Cardiac septum (tissue), 1 donor: Measurements from ENCODE around the gene CBLC. TPM values are rescaled to one million over a fixed set of nuclear protein-coding genes. Genes with fewer than 3 reads are reported as not detected.
A peak's percentile ranks its signal among the peaks of the same experiment; 100 is the strongest.
"Not testable (repeated sequence)": the region's sequence is repeated elsewhere in the genome, so short reads cannot be mapped to it uniquely, and the experiment has no call there.

Source experiments
- DNase-seq: peaks from one replicate; pipeline ENCODE4 v3.0.0-alpha.2; 2020; ENCODE audit warnings: low spot score
- intact Hi-C: fragments of 100-400 bp; cut with DNase I; formaldehyde crosslinking; loops from one replicate; pipeline ENCODE4 v1.14.0; 2022
- total RNA-seq: library from RNA; stranded (reverse); fragmentation: NEBNext Ultra II Directional; extraction: Animal tissue kit (Norgen Biotek cat#: 25700); gene quantifications from one replicate; pipeline ENCODE4 v1.2.1, GENCODE V29; 2021
- donor health status: DM: no; HTN: no; CAD: no.

CBLC gene
- total RNA-seq, 1 donor from 2014 or later: not detected

DNA sequence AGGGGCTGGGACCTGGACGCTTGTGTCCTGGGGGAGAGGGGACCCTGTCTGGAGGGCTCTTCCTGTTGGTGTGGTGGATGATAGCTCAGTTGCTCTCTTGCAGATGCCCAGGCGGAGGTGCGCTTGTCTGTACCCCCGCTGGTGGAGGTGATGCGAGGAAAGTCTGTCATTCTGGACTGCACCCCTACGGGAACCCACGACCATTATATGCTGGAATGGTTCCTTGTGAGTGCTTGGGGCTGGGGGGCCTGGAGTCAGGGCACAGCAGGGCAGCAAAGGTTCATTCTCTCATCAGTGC, 33.4 kb downstream of the CBLC start:
- intact Hi-C loops: no loop called here
- no peak for DNase-seq

DNA sequence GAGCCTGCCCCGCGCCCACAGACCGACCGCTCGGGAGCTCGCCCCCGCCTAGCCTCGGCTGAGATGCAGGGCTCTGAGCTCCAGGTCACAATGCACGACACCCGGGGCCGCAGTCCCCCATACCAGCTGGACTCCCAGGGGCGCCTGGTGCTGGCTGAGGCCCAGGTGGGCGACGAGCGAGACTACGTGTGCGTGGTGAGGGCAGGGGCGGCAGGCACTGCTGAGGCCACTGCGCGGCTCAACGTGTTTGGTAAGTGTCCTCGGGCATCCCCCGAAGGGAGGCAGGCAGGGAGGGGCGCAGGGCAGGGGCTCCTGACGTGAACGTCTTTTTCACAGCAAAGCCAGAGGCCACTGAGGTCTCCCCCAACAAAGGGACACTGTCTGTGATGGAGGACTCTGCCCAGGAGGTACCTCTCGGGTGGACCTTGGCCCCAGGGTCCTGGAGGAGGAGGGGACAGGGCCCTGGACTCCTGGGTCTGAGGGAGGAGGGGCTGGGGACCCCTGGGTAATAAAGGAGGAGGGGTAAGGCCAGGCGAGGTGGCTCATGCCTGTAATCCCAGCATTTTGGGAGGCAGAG, 34.5 kb downstream of the CBLC start:
- intact Hi-C loops: no loop called here
- no peak for DNase-seq

DNA sequence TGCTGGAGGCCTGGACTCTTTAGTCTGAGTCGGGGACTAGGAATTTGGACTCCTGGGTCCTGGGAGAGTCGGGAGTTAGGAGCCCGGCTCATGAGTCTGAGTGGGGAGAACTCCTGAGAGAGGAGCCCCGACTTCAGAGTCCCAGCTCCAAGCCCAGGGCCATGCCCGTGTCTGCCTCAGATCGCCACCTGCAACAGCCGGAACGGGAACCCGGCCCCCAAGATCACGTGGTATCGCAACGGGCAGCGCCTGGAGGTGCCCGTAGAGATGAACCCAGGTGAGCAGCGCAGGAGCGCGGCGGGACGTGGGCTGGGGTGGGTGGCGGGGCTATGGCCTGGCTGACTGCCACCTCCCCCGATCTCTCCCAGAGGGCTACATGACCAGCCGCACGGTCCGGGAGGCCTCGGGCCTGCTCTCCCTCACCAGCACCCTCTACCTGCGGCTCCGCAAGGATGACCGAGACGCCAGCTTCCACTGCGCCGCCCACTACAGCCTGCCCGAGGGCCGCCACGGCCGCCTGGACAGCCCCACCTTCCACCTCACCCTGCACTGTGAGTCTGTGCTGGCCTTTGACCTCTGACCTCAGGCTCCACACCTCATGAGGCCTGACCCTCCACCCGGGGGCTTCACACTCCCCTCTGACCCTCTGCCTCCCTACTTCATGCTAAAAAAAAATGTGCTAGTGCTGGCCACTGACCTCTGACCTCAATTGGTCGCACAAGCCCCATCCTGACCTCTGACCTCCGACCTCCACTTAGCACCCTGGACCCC, 35.6 kb downstream of the CBLC start:
- intact Hi-C loops: no loop called here
- no peak for DNase-seq

DNA sequence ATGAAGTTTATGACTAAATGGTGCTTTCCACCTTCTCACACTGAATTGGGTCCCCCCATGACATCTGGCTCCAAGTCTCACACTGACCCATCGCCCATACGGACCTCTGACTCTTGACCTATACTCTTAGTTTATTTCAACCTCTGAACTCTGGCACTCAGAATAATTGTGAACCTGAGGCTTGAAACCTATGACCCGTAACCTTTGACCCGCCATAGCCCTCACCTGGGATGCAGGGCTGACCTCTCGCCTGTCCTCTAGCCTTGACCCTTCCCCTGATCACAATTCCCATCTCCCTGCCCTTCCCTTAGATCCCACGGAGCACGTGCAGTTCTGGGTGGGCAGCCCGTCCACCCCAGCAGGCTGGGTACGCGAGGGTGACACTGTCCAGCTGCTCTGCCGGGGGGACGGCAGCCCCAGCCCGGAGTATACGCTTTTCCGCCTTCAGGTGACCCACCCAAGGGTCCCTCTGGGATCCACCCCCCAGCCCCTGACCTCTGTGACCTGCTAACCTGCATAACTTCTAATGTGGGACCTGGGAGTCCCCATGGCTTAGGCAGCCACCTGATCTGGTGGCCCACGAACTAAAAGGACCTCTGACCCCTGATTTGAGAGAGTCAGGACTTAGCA, 36.3 kb downstream of the CBLC start:
- intact Hi-C loops: no loop called here
- DNase-seq: no peak

DNA sequence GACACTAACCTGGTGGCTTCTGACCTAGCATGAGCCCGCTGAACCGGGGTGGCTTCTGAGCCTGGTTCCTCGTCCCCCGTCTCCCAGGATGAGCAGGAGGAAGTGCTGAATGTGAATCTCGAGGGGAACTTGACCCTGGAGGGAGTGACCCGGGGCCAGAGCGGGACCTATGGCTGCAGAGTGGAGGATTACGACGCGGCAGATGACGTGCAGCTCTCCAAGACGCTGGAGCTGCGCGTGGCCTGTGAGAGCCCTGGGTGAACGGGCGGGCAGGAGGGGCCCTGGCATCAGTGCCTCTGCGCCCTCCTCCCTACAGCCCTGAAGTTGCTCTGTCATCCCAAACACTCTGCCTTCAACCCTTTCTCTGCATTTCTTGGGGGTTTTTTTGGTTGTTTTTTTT, 36.8 kb downstream of the CBLC start:
- DNase-seq: no peak

DNA sequence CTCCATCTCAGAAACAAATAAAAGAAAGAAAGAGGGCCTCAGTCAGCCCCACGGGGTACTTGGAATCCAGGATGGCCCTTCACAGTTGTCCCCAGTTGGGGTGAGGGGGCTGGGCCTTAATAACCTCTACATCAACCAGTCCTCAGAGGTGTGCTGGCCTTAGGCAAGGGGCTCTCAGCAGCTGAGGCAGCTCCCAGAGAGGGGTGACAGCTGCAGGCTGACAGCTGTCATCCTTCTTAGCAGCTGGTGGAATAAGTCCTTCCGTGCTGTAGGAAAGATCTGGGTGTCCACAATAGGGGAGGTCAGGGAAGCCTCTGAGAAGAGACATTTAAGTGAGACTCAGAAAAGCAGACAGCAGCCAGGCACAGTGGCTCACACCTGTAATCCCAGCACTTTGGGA, 38.6 kb downstream of the CBLC start:
- DNase-seq: no peak
- intact Hi-C loops: no loop called here

More for the DNA sequence above, 36.8 kb downstream of the CBLC start:
- intact Hi-C loops: no loop called here

DNA sequence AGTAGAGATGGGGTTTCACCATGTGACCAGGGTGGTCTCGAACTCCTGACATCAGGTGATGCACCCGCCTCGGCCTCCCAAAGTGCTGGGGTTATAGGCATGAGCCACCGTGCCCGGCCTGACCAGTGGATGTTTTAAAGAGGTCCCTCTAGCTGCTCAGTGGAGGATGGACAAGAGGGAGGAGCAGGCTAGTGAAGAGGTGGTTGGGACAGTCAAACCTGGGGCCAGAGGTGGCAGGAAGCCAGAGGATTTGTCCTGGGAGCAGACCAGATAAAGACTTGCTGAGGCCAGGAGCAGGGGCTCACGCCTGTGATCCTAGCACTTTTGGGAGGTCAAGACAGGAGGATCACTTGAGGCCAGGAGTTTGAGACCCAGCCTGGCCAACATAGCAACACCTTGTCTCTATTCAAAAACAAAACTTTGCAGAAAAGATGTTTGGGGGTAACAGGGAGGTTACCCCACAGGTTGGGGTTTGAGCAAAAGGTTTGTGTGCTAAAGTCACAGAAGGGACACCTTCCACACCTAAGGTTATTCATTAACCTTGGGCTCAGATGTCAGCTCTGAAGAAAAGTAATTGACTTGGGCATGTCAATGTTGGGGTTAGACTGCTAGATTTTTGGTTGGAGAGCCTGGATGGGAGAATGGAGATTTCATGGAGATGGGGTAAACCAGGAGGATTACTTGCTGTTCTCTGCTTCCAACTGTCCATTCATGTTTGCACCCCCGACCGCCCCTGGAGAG, 40.2 kb downstream of the CBLC start:
- intact Hi-C loops: no loop called here
- DNase-seq: no peak

DNA sequence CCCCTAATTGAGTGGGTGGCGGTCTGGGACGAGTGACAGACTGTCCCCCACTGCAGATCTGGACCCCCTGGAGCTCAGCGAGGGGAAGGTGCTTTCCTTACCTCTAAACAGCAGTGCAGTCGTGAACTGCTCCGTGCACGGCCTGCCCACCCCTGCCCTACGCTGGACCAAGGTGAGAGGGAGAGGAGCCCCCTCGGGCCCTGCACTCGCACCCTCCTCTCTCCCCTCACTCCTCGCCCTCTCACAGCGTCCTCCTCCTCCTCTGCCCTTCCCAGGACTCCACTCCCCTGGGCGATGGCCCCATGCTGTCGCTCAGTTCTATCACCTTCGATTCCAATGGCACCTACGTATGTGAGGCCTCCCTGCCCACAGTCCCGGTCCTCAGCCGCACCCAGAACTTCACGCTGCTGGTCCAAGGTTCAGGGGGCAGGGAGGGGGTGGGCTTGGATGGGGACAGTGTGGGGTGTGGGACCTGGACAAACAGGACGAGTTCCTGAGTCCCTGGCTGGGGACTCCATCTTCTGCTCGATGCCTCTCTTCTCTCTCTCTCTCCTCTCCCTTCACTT, 40.9 kb downstream of the CBLC start:
- intact Hi-C loops: no loop called here
- DNase-seq: no peak

DNA sequence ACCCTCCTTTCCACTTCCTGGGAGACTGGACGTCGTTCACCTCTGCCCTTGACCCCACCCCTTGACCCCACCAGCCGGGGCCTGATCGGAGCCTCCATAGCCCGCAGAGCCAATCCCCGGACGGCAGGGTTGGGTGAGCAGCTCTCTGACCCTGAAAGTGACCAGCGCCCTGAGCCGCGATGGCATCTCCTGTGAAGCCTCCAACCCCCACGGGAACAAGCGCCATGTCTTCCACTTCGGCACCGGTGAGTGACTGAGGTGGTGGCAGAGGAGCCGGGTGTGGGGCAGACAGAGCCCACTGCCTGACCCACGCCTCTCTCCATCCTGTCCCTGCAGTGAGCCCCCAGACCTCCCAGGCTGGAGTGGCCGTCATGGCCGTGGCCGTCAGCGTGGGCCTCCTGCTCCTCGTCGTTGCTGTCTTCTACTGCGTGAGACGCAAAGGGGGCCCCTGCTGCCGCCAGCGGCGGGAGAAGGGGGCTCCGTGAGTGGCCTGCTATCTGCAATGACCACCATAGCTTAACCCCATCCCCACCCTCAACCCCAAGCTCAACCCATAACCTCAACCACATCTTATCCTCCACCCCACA, 41.6 kb downstream of the CBLC start:
- DNase-seq: no peak
- intact Hi-C loops: no loop called here

DNA sequence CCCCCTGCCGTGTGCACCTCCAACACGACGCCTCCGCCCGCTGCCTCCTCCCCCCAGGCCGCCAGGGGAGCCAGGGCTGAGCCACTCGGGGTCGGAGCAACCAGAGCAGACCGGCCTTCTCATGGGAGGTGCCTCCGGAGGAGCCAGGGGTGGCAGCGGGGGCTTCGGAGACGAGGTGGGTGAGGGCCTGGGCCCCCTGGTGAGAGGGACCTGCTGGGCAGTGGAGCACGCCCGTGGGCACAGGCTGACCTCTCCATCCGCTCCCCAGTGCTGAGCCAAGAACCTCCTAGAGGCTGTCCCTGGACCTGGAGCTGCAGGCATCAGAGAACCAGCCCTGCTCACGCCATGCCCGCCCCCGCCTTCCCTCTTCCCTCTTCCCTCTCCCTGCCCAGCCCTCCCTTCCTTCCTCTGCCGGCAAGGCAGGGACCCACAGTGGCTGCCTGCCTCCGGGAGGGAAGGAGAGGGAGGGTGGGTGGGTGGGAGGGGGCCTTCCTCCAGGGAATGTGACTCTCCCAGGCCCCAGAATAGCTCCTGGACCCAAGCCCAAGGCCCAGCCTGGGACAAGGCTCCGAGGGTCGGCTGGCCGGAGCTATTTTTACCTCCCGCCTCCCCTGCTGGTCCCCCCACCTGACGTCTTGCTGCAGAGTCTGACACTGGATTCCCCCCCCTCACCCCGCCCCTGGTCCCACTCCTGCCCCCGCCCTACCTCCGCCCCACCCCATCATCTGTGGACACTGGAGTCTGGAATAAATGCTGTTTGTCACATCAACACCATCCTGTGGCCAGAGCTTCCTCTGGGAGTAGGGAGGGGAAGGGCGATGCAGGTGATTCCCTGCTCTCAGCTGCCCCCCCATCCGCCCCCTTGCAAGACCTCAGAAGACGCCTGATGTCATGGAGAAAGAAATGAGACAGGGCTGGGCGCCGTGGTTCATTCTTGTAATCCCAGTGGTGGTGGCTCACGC, 43.2 kb downstream of the CBLC start:
- DNase-seq: peak; percentile 89
- intact Hi-C loops: no loop called here

DNA sequence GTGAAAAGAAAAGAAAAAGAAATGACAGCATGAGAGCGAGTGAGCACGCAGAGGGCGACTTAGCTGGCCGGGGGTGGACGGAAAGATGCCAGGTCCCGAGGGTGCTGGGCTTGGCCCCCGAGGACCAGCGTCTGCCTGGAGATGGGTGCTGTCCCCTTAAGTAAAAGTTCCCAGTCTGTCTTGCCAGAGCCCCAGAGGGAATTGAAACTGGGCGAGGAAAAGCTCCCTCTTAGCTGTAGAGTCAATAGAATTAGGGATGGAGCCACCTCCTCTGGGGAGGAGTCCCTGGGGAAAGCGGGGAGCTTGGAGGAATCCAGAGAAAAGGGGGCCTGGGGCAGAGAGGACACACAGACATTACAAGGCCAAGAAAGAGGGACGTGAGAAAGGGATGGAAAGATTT, 44.5 kb downstream of the CBLC start:
- no peak for DNase-seq

DNA sequence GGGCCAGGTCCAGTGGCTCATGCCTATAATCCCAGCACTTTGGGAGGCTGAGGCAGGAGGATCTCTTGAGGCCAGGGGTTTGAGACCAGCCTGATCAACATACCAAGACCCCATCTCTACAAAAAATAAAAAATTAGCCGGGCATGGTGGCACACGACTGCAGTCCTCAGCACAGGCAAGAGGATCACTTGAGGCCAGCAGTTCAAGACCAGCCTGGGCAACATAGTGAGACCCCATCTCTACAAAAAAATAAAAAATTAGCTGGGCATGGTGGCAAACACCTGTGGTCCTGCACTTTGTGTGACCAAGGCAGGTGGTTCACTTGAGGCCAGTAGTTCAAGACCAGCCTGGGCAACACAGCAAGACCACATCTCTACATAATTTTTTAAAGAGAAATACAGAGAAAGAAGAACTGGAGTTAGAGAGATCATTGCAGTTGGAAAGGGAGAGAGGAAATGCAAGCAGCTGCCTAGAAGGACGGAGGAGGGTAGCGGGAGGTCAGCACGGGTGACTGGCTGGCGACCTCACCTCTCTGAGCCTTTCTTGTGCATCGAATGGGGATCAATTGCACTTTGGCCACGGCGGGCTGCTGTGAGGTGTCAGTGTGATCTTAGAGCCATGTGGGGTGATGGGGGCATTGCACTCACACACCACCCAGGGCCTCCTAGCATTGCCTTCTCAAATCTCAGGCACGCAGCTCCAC, 45.1 kb downstream of the CBLC start:
- no peak for DNase-seq

More for the DNA sequence above, 44.5 kb downstream of the CBLC start:
- intact Hi-C loops: no loop called here

DNA sequence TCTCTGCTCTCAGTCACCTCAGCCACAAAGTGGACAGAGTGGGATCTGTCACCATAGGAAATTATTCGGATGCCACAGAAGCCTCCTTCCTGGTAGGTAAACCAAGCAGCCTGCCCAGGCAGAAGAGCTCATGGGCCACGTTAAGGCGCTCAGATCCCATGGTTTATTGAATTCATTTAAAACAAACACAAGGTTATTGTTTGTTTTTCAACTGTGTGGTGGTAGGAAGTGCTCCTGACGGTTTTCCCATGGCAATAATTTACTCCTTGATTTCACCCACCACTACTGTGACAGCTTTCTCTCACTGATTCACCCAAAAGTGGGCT, 45.6 kb downstream of the CBLC start:
- intact Hi-C loops: no loop called here
- DNase-seq: no peak

More for the DNA sequence above, 45.1 kb downstream of the CBLC start:
- intact Hi-C loops: no loop called here

DNA sequence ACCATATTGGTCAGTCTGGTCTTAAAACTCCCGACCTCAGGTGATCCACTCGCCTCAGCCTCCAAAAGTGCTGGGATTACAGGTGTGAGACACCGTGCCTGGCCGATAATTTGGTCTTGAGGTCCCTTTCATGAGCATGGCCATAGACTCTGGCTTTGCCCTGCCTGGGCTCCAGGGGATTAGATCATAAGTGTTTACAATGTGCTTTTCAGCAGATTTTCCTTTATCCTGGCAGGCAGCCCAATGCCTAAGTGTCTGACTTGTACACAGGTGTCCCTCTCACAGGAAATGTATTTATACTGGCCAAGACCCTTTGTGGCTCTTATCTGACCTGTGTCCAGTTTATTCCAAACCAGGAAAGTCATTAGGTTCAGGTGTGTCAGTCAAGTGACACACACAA, 47.1 kb downstream of the CBLC start:
- DNase-seq: no peak
- intact Hi-C loops: no loop called here

DNA sequence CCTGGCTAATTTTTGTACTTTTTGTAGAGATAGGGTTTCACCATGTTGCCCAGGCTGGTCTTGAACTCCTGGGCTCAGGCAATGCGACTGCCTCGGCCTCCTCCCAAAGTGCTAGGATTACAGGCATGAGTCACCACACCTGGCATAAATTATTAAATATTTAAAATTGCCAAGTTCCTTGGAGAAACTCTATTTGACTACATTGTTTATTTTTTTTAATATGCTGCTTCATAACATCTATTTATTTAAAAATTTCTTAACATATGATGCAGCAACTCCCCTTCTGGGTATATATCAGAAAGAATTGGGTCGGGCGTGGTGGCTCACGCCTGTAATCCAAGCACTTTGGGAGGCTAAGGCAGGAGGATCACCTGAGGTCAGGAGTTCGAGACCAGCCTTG, 55.2 kb downstream of the CBLC start:
- intact Hi-C loops, DNase-seq: not testable (repeated sequence)

DNA sequence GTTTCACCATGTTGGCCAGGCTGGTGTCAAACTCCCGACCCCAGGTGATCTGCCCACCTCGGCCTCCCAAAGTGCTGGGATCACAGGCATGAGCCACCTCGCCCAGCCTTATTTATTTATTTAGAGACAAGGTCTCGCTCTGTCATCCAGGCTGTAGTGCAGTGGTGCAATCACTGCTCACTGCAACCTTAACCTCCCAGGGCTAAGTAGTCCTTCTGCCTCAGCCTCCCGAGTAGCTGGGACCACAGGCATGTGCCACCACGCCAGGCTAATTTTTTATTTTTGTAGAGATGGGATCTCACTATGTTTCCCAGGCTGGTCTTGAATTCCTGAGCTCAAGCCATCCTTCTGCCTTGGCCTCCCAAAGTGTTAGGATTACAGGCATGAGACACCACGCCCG, 56.7 kb downstream of the CBLC start:
- intact Hi-C loops, DNase-seq: not testable (repeated sequence)

DNA sequence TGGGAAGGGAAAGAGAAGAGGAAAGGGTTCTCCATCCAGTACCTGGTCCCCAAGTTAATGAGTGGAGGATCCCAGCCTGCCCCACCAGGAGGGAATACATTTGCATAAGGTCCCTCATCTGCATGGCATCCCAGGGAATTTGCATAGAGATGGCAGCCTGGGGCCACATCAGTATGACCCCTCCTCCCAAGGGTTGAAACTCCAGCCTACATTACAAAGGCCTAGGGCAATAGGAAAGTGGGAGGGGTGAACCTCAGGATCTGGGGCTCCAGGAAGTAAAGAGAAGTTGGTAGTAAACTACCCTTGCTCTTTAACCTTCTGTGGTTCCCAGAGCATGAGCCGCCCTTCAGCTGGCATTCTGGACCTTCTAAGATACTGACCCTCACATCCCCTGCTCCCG, 61.6 kb downstream of the CBLC start:
- no peak for DNase-seq
- intact Hi-C loops: no loop called here

DNA sequence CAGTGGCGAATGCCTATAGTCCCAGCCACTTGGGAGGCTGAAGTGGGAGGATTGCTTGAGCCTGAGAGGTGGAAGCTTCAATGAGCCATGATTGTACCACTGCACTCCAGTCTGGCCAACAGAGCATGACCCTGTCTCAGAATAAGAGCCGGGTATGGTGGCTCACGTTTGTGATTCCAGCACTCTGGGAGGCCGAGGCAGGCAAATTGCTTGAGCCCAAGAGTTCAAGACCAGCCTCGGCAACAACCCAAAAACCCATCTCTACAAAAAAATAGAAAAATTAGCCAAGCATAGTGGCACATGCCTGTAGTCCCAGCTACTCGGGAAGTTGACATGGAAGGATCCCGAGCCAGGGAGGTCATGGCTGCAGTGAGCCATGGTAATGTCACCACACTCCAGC, 63.1 kb downstream of the CBLC start:
- intact Hi-C loops: loop anchor here (10.0 kb wide), 1 partner anchor 116 kb away; no protein-coding TSS in a partner anchor
- no peak for DNase-seq
